Kidney capillary endothelial cell (primary cell): ENCODE measurements around the gene OTULINL.

Experiments used
- DNase-seq: peaks from one replicate; pipeline ENCODE4 v3.0.0-alpha.2; 2018; ENCODE audit warnings: low spot score

OTULINL gene

GRCh38 chr5:14577079-14577725 is 4.4 kb upstream of the OTULINL start:
- DNase-seq: no peak

- DNase-seq: no peak
These were observed 3.6 kb upstream of the OTULINL start for GRCh38 chr5:14577971-14578370.

DNA sequence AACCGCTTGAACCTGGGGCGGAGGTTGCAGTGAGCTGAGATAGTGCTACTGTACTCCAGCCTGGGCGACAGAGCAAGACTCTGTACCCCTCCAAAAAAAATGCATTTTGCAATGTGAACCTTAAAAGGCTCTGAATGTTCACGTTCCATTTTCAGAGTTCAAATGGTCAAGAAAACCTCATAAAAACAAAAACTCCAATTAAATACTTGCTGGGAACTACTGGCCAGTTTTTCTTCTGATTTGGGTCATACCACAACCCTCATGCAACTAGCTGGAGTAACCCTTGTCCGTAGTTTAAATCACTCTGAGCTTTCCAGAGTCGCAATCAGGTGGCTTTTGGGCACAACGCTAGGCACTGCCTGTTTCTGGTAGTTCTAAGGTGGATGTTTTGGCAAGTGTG is 2.3 kb upstream of the OTULINL start:
- no peak for DNase-seq

- no peak for DNase-seq
These were observed 1.7 kb upstream of the OTULINL start for GRCh38 chr5:14579731-14580397.

- no peak for DNase-seq
These were observed 1.1 kb upstream of the OTULINL start for GRCh38 chr5:14580398-14581034.

- DNase-seq: no peak
These were observed 552 bp downstream of the OTULINL start for GRCh38 chr5:14581891-14582796.

- no peak for DNase-seq
These were observed 1.2 kb downstream of the OTULINL start for GRCh38 chr5:14582797-14583137.

- DNase-seq: no peak
These were observed 3.3 kb downstream of the OTULINL start for GRCh38 chr5:14584848-14585247.

DNA sequence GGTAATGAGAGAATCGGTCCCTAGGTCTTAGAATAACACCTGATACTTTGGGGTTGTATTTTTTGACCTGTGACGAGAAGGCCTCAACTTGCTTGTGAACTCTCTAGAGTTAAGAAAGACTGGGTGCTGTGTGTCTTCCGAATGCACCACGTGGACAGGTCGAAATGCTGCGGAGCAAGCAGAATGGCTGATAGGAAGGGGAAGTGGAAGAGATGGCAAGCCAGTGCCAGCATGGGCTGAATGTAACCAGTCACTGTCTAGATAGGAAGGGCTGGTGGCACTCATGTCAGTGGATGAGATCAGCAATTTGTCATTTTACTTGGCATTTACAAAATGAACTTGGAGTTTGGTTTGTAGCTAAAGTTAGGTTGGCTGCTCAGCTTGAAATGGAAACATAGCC is 5.6 kb downstream of the OTULINL start:
- no peak for DNase-seq

- DNase-seq: no peak
These were observed 6.6 kb downstream of the OTULINL start for GRCh38 chr5:14588145-14588544.

- DNase-seq: no peak
These were observed 7.4 kb downstream of the OTULINL start for GRCh38 chr5:14588758-14589543.

GRCh38 chr5:14590949-14591348 is 9.4 kb downstream of the OTULINL start:
- no peak for DNase-seq

DNA sequence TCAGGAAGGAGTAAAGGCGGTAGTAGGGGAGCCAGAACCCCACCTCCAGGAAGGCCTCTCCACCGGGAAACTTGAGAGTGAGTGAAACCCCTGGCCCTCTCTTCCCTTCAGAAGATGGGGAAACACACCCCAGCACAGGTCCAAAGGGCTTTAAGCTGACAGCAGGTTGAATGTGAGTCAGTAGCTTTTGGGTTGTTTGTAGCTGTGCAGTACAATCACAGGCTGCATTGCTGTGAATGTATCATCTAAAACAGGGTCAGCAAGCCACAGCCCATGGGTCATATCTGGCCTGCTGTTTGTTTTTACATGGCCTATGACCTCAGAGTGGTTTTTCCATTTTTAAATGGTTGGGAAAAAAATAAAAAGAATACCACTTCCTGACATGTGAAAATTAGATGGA is 10.0 kb downstream of the OTULINL start:
- no peak for DNase-seq

DNA sequence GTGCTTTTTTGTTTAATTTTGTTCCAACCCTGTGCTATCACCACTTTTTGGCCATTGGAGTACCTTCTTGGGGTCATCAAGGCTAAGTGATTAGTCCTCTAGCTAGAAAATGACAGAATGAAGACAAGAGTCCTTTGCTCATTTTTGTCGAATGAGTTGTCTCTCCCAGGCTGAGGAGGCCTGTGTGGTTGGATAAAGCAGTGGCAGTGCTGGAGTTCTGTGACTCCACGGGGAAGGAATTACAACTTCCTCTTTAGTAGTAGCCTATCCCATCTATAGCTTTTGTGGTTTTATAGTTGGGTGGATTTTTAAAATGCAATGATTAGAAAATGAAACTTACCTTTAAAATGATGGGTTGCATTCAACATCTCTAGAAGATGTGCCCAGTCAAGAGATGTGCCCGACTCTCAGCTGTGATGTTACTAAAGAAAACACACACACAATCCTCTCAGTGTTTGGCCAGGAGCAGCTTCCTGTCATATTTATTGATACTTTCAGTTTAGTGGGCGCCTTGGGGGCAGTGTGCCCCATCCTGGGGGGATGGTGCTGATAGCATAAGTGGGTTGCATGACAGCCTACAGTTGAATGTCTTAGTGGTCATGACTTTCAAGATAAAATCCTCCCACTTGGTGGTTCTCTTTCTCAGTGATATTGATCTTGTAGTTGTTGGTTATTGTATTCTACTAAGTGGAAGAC is 11.9 kb downstream of the OTULINL start:
- no peak for DNase-seq

DNA sequence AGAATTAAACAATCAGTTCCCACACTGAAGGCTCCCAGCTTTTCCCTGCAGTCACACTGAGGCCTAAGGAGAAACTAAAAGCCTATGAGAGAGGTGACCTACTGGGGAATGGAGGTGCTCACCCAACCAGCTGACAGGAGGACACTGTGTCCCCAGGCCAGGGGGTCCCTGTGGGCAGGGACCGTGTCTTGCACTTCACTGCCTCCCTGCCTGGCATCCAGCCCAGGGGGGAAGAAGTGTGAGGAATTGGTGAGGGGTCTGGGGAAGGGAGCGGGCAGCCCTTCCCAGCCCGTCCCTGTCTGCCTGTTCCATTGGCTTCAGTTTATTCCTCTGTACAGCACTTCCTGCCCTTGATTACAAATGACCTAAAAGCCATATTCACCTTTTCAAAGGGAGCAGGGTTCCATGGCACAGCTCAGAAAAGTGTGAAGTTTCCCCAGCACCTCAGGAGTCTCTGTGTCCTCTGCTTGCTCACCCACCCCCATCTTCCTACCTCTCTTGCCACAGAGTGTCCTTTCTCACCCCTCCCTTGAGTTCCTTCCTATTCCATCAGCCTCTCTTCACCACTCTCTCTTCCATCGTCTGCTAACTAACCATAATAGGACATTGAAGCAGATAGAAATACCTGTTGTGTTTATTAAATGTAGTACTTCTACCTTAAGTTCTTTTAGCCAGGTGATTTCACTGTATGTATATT is 12.9 kb downstream of the OTULINL start:
- DNase-seq: no peak

DNA sequence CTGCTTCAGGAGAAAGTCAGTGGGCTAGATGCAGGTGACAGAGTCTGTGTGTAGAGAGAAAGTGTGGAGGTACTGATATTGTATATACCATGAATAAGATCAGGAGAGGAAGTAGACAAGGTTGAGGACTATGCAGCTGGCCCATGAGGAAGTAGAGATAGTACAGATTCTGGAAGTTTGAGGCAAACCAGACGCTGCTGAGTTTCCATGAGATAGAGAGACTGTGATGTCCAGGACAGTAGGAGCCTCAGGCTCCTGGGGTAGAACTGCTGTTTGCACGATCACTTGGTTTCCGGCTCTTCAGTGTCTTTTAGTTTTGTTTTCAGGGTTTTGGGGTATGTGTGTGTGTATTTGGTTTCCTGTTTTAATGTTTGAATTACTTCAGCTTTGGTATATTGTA is 13.6 kb downstream of the OTULINL start:
- DNase-seq: no peak

GRCh38 chr5:14595891-14596290 is 14.3 kb downstream of the OTULINL start:
- no peak for DNase-seq

GRCh38 chr5:14597080-14597479 is 15.5 kb downstream of the OTULINL start:
- no peak for DNase-seq

DNA sequence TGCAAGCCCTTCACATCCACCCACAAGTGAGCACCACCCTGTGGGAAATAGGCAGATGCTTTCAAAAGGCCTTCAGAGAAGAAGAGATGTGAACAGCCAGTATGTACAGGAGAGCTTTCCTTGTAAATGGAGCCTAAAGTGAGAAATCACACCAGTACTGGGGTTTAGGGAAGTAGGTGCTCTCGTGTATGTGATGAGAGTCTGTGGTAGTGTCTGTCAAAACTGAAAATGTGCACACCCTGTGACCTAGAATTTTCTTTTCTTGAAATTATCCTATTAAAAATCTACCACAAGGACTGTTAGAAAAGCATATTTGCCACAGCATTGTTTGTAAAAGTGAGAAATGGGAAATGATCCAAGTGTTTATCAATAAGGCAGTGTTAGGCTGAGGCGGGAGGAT is 16.6 kb downstream of the OTULINL start:
- DNase-seq: no peak

DNA sequence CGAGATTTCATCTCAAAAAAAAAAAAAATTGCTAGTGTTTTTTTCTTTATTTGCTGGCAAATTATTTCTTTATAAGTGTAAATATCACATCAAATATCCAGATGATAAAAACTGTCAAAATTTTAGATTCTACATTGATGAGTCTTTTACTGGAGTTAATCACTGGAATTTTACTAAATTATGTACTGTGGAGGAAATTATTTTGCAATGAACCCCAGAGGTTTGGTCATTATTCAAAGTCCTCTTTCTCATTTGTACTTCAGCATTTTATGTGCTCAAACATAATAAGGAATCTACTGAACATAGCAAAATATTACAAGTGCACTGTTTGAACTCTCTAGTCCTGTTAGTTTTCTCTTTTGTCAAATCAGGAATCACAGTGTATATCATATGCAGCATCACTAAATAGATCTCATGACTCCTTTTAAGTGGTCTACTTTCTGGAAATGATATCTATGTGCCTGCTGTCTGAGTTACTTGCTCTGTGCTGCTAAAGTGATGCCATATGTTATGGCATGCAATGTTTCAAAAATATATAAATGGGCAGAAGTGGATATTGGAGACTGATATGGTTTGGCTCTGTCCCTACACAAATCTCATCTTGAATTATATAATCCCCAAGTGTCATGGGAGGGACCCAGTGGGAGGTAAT is 18.0 kb downstream of the OTULINL start:
- DNase-seq: no peak
